Measurements from ENCODE around the gene KIAA1191. TPM values are rescaled to one million over a fixed set of nuclear protein-coding genes. Genes with fewer than 3 reads are reported as not detected.

KIAA1191 gene
- total and polyA plus RNA-seq, 9 of the 15 experiments (the other 6 are each of a cell fraction or from before 2014, with no cell fraction given): 31.0 to 80.2 (median 45.7) TPM

DNA sequence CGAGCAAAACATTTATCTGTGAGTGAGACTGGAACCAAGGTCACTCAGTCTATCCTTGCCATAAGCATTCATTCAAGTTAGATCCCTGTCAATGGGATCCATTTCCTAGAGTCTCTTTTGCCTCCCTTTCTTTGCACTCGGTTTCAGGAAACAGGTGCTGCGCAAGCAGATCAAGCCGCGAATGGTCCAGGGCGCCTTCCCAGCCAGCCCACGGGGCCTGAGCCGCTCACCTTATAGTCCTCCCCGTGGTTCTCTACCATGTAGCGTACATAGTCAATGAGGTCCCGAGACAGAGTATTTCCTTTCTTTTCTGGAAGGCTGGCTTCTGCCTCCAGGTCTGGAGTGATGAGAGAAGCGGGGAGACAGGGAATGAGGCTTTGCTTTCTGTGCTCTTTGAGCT is 23.4 kb upstream of the KIAA1191 start:
- H2AFZ ChIP-seq (ENCODE audit: low read depth, low read length): no peak overlapping the region
- intact Hi-C loops (cut with micrococcal nuclease) (no loop called here), in situ Hi-C loops (cut with MboI) (no loop called here)
- BruUV-seq (replicated peaks): no TSS peak
- FAIRE-seq: no peak
- peaks cover 74% of the 10 kb centered on the region for H3K36me3 ChIP-seq (ENCODE audit: control insufficient read depth, insufficient read depth, low read length)
- H3K4me3 ChIP-seq: no peak overlapping the region
- POLR2A ChIA-PET: interaction anchor here (0.6 to 2.2 kb wide), 4 partner anchors 9 to 176 kb away, joined by 3 to 12 read pairs (median 4); no protein-coding TSS in a partner anchor
- H3K79me2 ChIP-seq (ENCODE audit: control insufficient read depth, insufficient read depth, low read length): peaks cover 47% of the 10 kb centered on the region
- H4K20me1 ChIP-seq (replicated peaks; ENCODE audit: control insufficient read depth, insufficient read depth, low read length): no peaks in the 10 kb centered on the region; the same call in 1 of the 2 replicates
- WGBS (ENCODE audit: insufficient coverage, low coverage, missing lambda C conversion rate): 97% methylated on average over 12 of the region's 12 CpGs
- TF ChIP-seq WHSC1 (IDR thresholded peaks at IDR 0.05; ENCODE audit: low read length) (no peak), RBFOX2 (IDR thresholded peaks at IDR 0.05; ENCODE audit: low read depth, low read length) (0 out of 2 replicates have a peak, but pooled peaks have one; percentile 8)
- H3K27ac ChIP-seq (ENCODE audit: extremely low read depth, low read depth, low read length): no peak overlapping the region
- CTCF ChIA-PET (ENCODE audit: low intra/inter-chr PET ratio): no interaction called here
- no peaks in the 10 kb centered on the region for H3K27me3 ChIP-seq (ENCODE audit: control insufficient read depth in 2 of 2, insufficient read depth in 2 of 2, low read length in 2 of 2)
- no peak for ATAC-seq
- no peaks in the 10 kb centered on the region for H3K9me1 ChIP-seq (ENCODE audit: control insufficient read depth, insufficient read depth, low read length)
- no peak for DNase-seq (ENCODE audit: extremely low read depth in 1 of 4, low spot score in 3 of 4)
- peaks cover 6 to 13% of the 10 kb centered on the region in 2 experiments; a peak in 4 of 5 replicates for H3K4me1 ChIP-seq (replicated peaks in 1 of 2; ENCODE audit: control insufficient read depth in 2 of 2, insufficient read depth in 2 of 2, low read length in 2 of 2)
- H3K9ac ChIP-seq (ENCODE audit: insufficient read depth in 1 of 2, low read depth in 2 of 2, low read length in 2 of 2): peak overlapping the region in 1 of 2 experiments; percentile 6; a peak in 1 of 4 replicates
- no peaks in the 10 kb centered on the region for H3K9me3 ChIP-seq (replicated peaks; ENCODE audit: control insufficient read depth, insufficient read depth, low read depth, low read length)
- no peak overlapping the region for H3K4me2 ChIP-seq (ENCODE audit: insufficient read depth, low read length)

DNA sequence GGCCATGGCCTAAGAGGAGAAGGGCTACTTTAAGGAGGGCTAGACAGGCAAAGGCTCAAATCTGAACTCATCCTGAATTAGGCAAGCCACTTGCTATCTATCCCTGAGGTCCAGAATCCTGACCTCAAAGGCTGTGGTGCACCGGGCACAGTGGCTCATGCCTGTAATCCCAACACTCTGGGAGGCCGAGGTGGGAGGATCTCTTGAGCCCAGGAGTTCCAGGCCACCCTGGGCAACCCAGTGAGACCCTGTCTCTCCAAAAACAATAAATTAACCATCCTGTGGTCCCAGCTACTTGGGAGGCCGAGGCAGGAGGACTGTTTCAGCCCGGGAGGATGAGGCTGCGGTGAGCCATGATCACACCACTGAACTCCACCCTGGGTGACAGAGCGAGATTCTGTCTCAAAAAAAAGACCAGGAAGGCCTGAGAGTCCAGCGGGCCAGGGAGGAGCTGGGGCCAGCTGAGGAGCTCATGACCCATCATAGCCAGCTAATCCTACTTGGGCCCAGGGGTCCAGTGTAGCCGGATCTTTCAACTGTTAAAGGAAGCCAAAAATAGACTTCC is 22.9 kb upstream of the KIAA1191 start:
- Histone ChIP-seq H3K4me3 (no peak overlapping the region), H3K4me2 (ENCODE audit: insufficient read depth, low read length) (no peak overlapping the region), H3K4me1 (replicated peaks in 1 of 2; ENCODE audit: control insufficient read depth in 2 of 2, insufficient read depth in 2 of 2, low read length in 2 of 2) (peaks cover 6 to 10% of the 10 kb centered on the region in 2 experiments; a peak in 3 of 5 replicates), H3K9me1 (ENCODE audit: control insufficient read depth, insufficient read depth, low read length) (no peaks in the 10 kb centered on the region), H3K9me3 (replicated peaks; ENCODE audit: control insufficient read depth, insufficient read depth, low read depth, low read length) (no peaks in the 10 kb centered on the region), H3K27ac (ENCODE audit: extremely low read depth, low read depth, low read length) (no peak overlapping the region), H3K36me3 (ENCODE audit: control insufficient read depth, insufficient read depth, low read length) (peaks cover 80% of the 10 kb centered on the region), H3K27me3 (ENCODE audit: control insufficient read depth in 2 of 2, insufficient read depth in 2 of 2, low read length in 2 of 2) (no peaks in the 10 kb centered on the region), H4K20me1 (replicated peaks; ENCODE audit: control insufficient read depth, insufficient read depth, low read length) (no peaks in the 10 kb centered on the region; the same call in 1 of the 2 replicates), H2AFZ (ENCODE audit: low read depth, low read length) (no peak overlapping the region), H3K9ac (ENCODE audit: insufficient read depth in 1 of 2, low read depth in 2 of 2, low read length in 2 of 2) (no peak overlapping the region), H3K79me2 (ENCODE audit: control insufficient read depth, insufficient read depth, low read length) (peaks cover 42% of the 10 kb centered on the region)
- DNase-seq (ENCODE audit: extremely low read depth in 1 of 4, low spot score in 3 of 4) (no peak), ATAC-seq (no peak), FAIRE-seq (no peak)
- in situ Hi-C loops (cut with MboI): no loop called here
- CTCF ChIA-PET (ENCODE audit: low intra/inter-chr PET ratio): no interaction called here
- intact Hi-C loops (cut with micrococcal nuclease): no loop called here
- no TSS peak for BruUV-seq (replicated peaks)
- TF ChIP-seq TCF7L2 (IDR thresholded peaks at IDR 0.05; ENCODE audit: low read depth, low read length) (no peak), ZNF121 (CRISPR knock-in tag; conservative IDR thresholded peaks at IDR 0.05) (peak; percentile 33; the same call in 1 of the 2 replicates)
- POLR2A ChIA-PET: interaction anchor here (0.7 to 2.2 kb wide), 2 partner anchors 8 to 174 kb away, joined by 3 to 12 read pairs; no protein-coding TSS in a partner anchor
- WGBS (ENCODE audit: insufficient coverage, low coverage, missing lambda C conversion rate): 99% methylated on average over 8 of the region's 8 CpGs
